Right lung (tissue), 10 donors: ENCODE data around the gene PIP5K1B. TPM values are rescaled to one million over a fixed set of nuclear protein-coding genes. Genes with fewer than 3 reads are reported as not detected.
"Not testable (repeated sequence)": the region's sequence is repeated elsewhere in the genome, so short reads cannot be mapped to it uniquely, and the experiment has no call there.

ENCODE experiments used
- DNase-seq, 2 donors: peaks; one replicate each; pipeline ENCODE4 v3.0.0-alpha.2; 2013
- long read RNA-seq, 8 donors: transcript quantifications; one replicate each; lab custom pipeline, GENCODE V29; 2026
- polyA plus RNA-seq, 5 donors: library from polyadenylated mRNA; unstranded; fragments of 120-200 nt; gene quantifications; one replicate each; pipeline versions ENCODE4 v1.2.1 to v1.2.3, GENCODE V29; 2013; ENCODE audit warnings: inconsistent platforms in 1 of 5, low replicate concordance in 1 of 5; ENCODE audit not compliant: insufficient read length in 5 of 5, insufficient read depth in 1 of 5

Gene PIP5K1B, protein sequence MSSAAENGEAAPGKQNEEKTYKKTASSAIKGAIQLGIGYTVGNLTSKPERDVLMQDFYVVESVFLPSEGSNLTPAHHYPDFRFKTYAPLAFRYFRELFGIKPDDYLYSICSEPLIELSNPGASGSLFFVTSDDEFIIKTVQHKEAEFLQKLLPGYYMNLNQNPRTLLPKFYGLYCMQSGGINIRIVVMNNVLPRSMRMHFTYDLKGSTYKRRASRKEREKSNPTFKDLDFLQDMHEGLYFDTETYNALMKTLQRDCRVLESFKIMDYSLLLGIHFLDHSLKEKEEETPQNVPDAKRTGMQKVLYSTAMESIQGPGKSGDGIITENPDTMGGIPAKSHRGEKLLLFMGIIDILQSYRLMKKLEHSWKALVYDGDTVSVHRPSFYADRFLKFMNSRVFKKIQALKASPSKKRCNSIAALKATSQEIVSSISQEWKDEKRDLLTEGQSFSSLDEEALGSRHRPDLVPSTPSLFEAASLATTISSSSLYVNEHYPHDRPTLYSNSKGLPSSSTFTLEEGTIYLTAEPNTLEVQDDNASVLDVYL
- 1 to 10 TPM; 2.7 to 4.5 (median 3.7) TPM for polyA plus RNA-seq
- long read RNA-seq, donor 1, result 0 reads
- long read RNA-seq, donor 2, result 0 reads
- long read RNA-seq, donor 3, result 0 reads
- long read RNA-seq, donor 4, result 0 reads
- long read RNA-seq, donor 5, result 0 reads
- long read RNA-seq, donor 6, result 0 reads
- long read RNA-seq, donor 7, result 0 reads
- long read RNA-seq, donor 8, result 0 reads

DNA sequence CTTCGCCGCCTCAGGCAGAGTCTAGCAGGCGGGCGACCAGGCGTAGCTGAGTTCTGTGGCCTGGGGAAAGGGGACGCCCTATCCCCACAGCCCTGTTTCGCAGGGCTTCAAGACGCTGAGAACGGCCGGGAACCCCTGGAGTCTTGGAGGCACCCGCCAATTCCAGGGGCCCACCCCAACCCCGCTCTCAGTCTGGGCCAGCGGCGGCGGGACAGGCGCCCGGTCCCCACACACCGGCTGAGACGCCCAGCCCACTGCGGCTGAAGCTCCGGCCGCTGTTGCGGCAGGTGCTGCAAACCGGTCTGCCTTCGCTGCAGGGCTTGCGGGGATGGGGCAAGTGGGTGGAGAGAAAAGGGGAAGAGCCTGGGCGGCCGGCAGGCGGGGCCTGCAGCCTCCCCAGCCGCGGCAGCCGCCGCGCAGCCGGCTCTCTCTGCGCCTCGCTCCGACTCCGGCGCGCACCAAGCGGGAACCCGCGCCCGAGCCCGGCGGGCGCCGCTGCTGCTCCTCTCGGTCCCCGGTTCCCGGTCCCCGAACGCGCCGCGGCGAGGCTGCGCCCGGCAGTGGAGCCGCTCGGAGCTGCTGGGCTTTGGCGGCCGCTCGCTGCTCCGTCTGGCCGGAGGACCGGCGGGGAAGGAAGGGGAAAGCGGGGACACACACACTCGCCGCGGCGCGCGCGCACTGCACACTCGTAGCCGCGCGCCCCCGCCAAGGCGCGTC lies at the start of gene PIP5K1B:
PIP5K1B (plus strand) TSS at position 427 of the 717 bp plus-strand sequence. CDS start 117,375 bp downstream, outside the sequence.
- peak; percentile 59 to 62 for DNase-seq

DNA sequence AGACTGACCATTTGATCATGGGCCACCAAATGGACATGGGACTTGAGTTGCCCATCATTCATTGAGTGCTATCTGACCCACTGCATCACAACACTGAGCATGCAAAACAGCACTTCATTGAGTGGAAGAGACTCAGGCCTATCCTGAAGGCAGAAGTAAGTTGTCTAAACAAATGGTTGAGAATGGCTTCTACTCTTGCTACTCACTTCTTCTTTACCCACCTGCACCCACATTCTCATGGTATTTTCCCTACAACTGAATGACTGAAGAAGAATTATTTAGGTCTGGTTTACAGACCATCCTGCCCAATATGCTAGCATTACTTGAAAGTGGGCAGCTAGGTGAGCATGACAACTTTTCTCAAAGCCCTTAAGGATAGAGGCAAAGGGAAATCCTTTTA lies 41.0 kb upstream of the PIP5K1B start:
- no peak for DNase-seq

GRCh38 chr9:68668127-68668526 lies 36.9 kb upstream of the PIP5K1B start:
- no peak for DNase-seq

GRCh38 chr9:68669218-68669617 lies 35.8 kb upstream of the PIP5K1B start:
- peak; percentile 6 to 9 for DNase-seq

DNA sequence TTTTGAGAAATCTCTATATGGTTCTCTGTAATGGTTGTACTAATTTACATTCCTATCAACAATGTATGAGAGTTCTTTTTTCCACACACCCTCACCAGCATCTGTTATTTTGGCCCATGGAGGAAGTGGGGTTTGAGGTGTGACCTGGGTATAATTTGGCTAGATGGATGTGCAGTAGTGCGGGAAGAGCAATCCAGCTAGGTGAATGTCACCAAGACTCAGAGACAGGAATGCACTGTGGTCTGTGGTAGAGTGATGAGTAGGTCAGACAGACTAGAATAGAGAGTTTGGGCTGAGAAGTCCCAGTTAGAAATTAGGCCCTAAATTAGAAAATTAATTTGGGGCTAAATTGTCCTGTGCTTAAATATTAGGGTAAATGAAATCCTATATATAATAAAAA lies 32.8 kb upstream of the PIP5K1B start:
- DNase-seq, result no peak

DNA sequence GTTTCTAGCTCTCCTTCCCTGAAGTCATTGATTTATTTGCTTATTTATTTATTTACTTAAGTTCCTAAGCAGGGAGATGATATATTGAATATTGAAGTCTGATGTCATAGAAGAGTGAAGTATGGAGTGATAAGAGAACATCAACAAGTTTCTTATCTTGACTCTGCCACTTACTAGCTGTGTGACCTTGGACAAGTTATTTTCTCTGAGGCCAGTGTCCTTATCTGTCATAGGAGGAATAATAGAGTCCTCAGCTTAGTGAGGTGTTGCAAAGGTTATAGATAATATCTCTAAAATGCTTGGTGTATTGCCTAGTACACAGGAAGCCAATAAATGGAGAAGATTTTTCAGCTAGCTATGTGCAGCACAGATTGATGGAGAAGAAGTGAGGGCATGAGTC lies 32.4 kb upstream of the PIP5K1B start:
- DNase-seq, result no peak

DNA sequence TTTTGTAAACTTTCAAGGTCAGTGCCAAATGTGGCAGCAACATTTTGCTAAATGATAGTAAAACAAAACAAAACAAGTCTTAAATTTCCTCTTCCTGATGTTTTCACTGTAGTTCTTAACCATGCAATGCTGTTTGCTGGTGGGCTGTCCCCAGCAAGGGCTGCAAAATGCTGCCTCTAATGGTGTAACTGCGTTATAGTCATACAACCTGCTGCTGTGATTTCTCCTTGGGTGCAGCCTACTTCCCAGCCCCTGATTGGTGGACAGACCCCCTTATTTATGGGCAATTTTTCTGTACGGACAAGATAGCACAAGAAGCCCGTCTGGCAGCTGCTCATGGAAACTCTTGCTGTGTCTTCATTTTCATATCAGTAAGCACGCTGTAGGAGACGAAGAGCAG lies 26.6 kb upstream of the PIP5K1B start:
- no peak for DNase-seq

DNA sequence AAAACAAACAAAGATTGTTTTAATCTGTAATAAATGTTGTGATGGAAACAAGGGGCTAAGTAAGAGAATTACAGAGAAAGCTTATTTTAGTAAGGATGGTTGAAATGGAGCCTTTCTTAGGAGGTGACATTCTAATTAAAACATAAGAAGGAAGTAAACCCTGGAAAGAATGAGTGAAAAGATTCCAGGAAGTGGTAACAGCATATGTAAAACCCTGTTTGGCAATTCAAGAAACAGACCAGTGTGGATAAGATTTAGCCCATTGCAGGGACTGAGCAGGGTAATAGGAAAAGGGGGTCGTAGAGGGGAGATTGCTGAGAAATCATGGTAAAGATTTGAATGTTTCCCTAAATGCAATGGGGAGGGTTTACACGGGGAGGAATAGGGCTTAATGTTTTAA lies 21.6 kb upstream of the PIP5K1B start:
- no peak for DNase-seq

GRCh38 chr9:68685213-68685612 lies 19.8 kb upstream of the PIP5K1B start:
- DNase-seq, result no peak

DNA sequence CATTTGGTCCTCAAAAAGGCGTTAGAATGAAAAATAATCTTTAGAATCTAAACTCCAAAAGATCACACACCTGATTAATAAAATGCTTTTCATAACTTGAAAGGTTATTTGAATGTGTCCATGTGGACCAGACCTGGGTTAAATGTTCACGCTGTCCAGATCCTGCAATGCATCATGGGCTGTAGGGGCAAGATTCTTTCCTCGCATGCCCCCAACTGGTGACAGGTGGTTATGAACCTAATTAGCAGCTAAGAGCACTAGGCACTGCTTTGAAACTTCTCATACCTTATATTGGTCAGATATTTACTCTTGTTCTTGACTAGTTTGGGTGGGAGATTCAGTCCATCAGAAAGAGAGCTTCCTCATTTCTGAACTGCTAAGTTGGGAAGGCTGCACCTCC lies 19.3 kb upstream of the PIP5K1B start:
- no peak for DNase-seq

GRCh38 chr9:68690088-68690487 lies 15.0 kb upstream of the PIP5K1B start:
- no peak for DNase-seq

DNA sequence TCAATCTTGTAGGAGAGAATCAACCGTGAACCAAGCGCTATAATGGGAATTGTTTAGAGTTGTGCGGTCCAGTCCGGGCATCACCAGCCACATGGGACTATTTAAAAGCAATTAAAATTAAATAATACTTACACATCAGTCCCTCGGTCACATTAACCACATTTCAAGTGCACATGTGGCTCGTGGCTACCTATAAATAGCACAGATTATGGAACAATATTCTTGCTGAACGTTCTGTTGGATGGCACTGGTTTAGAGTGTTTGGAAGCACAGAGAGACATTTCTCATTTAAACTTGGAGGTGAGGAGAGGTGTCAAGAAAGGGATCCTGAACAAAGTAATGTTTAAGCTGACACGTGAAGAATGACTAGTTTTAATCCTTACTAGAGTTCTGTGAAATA lies 12.5 kb upstream of the PIP5K1B start:
- DNase-seq, result no peak

DNA sequence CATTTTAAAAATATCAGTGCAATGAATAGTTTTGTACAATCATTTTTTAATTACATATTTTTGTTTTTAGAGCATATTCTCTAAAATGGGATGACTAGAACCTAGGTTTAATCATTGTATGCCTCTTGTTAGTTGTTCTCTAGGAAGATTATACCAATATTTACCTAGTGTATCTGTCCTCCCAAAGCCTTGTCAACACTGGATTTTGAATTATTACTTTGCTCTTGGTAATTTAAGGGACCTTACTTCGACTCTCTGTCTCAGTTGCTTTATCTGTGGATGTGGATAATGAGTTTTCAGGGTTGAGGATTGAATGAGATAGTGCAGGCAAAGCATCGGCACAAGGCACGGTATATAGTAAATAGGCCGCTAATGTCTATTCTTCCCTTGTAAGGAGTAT lies 10.9 kb upstream of the PIP5K1B start:
- DNase-seq, result no peak

DNA sequence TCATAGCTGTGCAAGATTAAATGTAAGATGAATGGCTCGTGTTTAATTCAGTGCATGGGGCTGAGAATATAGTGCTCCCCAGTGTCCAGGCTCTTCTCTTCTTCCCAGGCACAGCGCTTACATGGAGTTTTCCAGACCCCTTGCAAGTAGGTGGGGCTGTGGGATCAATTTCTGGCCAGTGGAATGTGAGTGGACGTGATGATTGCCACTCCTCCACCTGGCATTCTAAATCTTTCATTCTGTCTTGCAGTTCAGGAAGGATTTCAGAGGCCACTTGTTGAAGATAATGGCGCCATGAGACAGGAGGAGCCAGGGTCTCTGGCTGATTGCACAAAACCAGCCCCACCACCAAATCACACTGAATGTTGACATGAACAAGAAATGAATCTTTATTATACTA lies 7.2 kb upstream of the PIP5K1B start:
- DNase-seq, result no peak

DNA sequence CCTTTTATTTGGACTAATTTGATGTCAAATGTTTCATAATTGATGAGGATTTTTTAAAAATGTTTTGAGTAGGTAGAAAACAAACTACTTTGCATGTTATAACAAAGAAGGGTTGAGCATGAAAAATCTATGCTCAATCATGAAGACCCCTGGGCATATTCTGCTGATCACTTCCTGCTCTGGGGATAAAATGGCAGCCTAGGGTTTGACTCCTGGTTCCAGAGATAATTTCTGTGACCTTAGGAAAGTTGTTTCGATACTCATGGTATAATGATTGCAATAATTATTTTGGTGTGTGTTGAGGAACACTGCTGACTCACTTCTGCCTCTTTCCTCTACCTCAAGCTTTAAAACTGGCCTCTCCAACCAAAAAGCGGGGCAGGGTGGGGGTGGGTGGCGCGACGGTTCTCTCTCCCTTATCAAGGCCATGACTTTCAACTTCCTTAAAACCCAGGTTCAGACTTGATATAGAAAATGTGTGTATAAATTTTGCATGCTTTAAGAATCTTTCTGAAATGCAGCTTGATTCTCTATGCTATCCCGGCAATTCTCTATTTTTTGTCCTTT lies 6.0 kb upstream of the PIP5K1B start:
- no peak for DNase-seq

- not testable (repeated sequence) for DNase-seq
Measured at GRCh38 chr9:68699625-68700024, 5.4 kb upstream of the PIP5K1B start.

- no peak for DNase-seq
Measured at GRCh38 chr9:68702493-68702892, 2.5 kb upstream of the PIP5K1B start.

GRCh38 chr9:68703672-68704071 lies 1.4 kb upstream of the PIP5K1B start:
- no peak for DNase-seq

- DNase-seq, result no peak
Measured at GRCh38 chr9:68704498-68704813, 584 bp upstream of the PIP5K1B start.

DNA sequence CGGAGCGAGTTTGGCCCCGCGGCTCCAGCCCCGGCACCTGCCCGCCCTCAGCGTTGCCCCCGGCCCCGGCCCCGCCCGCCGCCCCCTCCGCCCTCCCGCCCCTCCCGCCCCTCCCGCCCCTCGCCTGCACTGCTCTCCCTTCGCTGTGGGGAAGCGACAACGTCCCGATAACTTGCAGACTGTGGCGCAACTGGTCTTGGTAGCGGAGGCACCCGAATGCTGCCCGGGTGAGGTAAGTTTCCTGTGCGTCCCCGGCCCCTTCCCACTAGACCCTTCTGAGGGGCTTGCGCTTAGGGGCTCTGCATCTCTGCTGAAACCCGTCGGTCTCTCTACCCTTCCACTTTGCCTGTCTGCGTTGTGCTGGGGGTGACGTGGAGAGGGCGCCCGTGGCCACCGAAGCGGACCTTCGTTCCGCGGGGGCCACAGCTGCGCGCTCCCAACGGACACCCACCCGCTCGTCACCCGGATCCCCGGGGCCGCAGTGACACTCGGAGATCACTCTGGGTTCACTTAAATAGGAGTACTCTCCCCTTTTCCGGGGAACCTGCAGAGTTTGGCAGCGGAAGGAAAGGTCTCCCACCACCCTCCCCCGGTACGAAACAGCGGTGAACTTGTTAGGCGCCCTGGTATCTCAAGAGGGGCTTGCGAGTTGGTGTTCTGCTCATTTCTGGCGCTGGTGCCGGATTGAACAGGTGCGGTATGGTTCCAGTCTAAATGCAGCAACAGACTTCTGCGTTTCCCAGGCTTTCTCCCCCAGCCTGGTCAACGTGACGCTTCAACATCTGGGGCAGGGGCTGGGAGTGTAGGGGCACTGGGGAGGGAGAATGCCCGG lies 707 bp downstream of the PIP5K1B start:
- DNase-seq, result peak; percentile 13 to 33
